ENCODE results near the gene ARHGAP30.

Gene ARHGAP30

GRCh38 chr1:161091093-161091492 lies 21.4 kb upstream of the ARHGAP30 start:
- no peak for DNase-seq (ENCODE audit: low read depth, low spot score)

- no peak for DNase-seq (ENCODE audit: low read depth, low spot score)
These were observed 20.9 kb upstream of the ARHGAP30 start for GRCh38 chr1:161090617-161091016.

GRCh38 chr1:161089938-161090337 lies 20.2 kb upstream of the ARHGAP30 start:
- DNase-seq (ENCODE audit: low read depth, low spot score): no peak

GRCh38 chr1:161089251-161089924 lies 19.7 kb upstream of the ARHGAP30 start, which contains the start of gene NECTIN4:
Gene NECTIN4, minus strand, starts transcription at chr1:161089558. Its CDS starts 262 bp downstream, at chr1:161089296.
- DNase-seq (ENCODE audit: low read depth, low spot score): no peak

- DNase-seq (ENCODE audit: low read depth, low spot score): no peak
These were observed 19.0 kb upstream of the ARHGAP30 start for GRCh38 chr1:161088587-161089110.

- no peak for DNase-seq (ENCODE audit: low read depth, low spot score)
These were observed 16.8 kb upstream of the ARHGAP30 start for GRCh38 chr1:161086457-161086856.

- DNase-seq (ENCODE audit: low read depth, low spot score): no peak
These were observed 15.5 kb upstream of the ARHGAP30 start for GRCh38 chr1:161085165-161085564.

GRCh38 chr1:161084597-161084988 lies 14.9 kb upstream of the ARHGAP30 start:
- no peak for DNase-seq (ENCODE audit: low read depth, low spot score)

GRCh38 chr1:161083748-161084596 lies 14.3 kb upstream of the ARHGAP30 start:
- DNase-seq (ENCODE audit: low read depth, low spot score): no peak

GRCh38 chr1:161082996-161083747 lies 13.5 kb upstream of the ARHGAP30 start:
- no peak for DNase-seq (ENCODE audit: low read depth, low spot score)

- no peak for DNase-seq (ENCODE audit: low read depth, low spot score)
These were observed 12.8 kb upstream of the ARHGAP30 start for GRCh38 chr1:161082483-161082882.

GRCh38 chr1:161081519-161081918 lies 11.8 kb upstream of the ARHGAP30 start:
- no peak for DNase-seq (ENCODE audit: low read depth, low spot score)

- DNase-seq (ENCODE audit: low read depth, low spot score): no peak
These were observed 11.0 kb upstream of the ARHGAP30 start for GRCh38 chr1:161080441-161081405.

- no peak for DNase-seq (ENCODE audit: low read depth, low spot score)
These were observed 9.9 kb upstream of the ARHGAP30 start for GRCh38 chr1:161079436-161080110.

GRCh38 chr1:161077426-161077825 lies 7.7 kb upstream of the ARHGAP30 start:
- DNase-seq (ENCODE audit: low read depth, low spot score): no peak

GRCh38 chr1:161076410-161076809 lies 6.7 kb upstream of the ARHGAP30 start:
- DNase-seq (ENCODE audit: low read depth, low spot score): no peak

GRCh38 chr1:161074676-161075368 lies 5.1 kb upstream of the ARHGAP30 start:
- DNase-seq (ENCODE audit: low read depth, low spot score): no peak

GRCh38 chr1:161073474-161074121 lies 3.9 kb upstream of the ARHGAP30 start:
- no peak for DNase-seq (ENCODE audit: low read depth, low spot score)
